NCI-H82 treated with DMSO at 0.1 percent for 48 hours (cell line): ENCODE data around the gene EFHD2.
"Not testable (repeated sequence)": the region's sequence is repeated elsewhere in the genome, so short reads cannot be mapped to it uniquely, and the experiment has no call there.

ENCODE experiments used
- DNase-seq: peaks from one replicate; lab custom pipeline; 2025; ENCODE audit not compliant: unreplicated experiment; lab: John Stamatoyannopoulos, UW

EFHD2 gene

DNA sequence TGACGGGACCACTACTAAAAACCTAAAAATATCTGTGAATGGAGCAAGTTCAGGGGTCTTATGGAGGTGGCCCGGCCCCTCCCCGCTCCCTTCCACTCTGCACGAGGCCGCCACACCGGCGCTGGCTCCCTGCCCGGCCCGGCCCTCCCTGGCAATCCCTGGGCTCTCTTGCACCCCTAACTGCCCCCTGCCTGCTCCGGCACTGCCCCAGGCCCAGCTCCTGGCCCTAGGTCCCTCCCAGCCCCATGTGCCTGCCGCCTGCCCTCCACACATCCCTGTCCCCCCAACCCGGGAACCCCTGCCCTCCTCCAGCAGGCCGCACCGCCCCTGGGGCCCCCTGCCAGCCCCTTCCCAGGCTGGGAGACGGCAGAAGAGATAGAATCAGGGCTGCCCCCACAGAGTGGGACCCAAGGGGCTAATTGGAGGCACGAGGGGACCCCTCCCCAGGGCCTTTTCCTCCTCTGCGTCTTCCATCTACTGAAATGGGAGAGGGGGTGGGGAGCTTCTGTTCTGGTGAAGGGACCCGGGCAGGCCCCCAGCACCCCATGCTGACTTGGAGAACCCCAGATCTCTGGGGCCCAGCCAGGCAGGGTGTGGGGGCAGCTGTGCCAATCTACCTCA is 19.2 kb downstream of the EFHD2 start:
- DNase-seq: no peak

DNA sequence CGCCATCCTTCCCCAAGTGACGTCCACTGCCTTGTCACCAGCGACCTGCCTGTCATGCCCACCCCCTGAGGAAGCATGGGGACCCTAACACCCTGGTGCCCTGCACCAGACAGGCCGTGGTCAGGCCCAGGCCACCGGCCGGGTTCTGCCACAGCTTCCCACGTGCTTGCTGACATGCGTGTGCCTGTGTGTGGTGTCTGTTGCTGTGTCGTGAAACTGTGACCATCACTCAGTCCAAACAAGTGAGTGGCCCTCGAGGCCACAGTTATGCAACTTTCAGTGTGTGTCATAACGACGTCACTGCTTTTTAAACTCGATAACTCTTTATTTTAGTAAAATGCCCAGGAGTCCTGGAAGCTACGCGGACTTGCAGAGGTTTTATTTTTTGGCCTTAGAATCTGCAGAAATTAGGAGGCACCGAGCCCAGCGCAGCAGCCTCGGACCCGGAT is 20.0 kb downstream of the EFHD2 start:
- no peak for DNase-seq

DNA sequence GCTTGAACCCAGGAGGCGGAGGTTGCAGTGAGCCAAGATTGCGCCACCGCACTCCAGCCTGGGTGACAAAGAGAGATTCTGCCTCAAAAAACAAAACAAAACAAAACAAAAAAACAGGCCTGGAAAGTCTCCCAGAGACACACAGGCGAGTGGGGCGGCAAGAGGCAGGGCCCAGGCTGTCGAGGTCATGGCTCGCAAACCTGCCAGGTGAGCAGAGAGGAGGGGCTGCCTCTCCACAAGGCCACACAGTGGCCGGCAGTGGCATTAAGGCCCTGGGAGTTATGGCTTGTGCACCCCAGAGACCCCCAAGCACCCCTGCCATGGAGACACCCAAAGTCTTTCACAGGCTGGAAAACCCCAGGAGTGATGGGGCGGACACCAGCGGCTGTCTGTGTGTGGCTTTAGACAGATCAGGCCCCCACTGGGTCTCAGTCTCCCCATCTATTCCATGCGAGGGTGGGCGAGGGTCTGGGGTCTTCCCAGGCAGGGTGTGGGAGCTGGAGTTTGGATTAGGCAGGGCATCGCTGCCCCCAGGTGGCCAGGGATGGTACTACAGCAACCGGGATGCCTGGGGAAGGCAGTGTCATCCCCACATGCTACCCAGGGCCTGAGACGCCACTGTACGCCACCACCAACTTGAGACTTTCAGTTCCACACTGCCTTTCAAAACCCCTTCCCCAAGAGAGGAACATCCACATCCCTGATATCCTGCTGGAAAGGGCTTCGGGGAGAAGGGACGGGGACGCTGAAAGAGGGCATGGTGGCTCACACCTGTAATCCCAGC is 21.3 kb downstream of the EFHD2 start:
- DNase-seq: peak; percentile 38

DNA sequence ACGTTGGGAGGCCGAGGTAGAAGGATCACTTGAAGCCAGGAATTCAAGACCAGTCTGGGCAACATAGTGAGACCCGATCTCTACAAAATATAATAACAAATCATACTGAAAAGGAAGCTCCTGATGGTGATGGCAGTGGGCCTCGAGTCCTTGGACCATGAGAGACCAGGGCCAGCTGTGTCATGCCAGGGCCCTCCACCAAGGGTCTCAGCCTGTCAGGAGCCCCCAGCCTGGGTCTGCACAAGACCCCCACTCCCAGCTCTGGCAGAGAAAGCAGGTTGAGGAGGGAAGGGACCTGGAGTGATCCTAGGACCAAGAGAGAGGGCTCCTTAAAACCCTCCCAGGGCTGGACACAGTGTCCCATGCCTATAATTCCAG is 21.9 kb downstream of the EFHD2 start:
- no peak for DNase-seq

DNA sequence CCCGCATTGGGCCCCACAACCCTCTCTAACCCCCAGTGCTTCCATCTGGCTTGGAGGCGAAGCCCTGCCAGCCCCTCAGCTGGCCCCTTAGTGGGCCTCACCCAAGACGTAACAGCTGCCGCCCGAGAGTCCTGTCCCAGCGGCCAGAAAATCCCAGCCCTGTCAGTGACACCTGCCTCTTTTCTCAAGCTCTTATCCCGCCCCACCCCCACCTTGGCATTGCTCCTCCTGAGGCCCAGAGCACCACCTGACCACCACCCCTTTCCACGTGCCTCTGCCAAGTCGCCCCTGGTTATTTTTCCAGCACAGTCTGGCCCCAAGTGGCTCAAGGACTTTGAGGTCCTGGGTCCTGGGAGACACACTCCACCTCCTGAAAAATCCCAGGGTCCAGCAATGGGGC is 22.6 kb downstream of the EFHD2 start:
- DNase-seq: peak; percentile 83

DNA sequence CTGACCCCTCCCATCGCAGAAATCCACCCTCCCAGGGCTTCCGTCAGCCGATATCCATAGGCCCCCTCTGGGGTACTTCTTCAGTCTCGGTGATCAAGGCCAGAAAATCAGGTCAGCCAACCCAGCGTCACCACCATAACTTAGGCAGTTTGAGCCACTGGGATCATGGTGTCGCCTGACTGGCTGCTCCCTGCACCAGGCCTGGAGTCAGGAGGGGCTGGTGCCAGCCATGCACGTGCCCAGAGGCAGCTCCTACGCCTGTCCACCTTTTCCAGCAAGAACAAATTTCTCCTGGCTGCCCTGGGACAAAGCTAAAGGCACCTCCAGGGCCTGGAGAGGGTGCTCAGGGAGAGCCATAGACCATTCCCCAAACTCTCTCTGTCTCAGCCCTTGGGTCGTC is 23.8 kb downstream of the EFHD2 start:
- no peak for DNase-seq

DNA sequence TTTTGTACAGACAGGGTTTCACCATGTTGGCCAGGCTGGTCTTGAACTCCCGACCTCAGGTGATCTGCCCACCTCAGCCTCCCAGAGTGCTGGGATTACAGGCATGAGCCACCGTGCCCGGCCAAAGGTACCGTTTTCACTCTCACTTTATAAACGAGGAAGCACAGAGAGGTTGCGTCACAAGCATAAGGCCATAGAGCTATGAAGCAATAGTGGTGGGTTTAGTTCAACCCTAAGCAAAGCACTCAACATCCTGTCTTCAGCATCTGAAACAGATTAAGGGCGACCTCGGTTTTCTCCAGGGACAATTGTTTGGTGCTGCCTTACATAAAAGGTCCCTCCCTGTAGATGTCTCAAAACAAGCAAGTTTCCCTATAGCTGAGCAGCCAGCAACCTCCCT is 25.1 kb downstream of the EFHD2 start:
- DNase-seq: not testable (repeated sequence)

DNA sequence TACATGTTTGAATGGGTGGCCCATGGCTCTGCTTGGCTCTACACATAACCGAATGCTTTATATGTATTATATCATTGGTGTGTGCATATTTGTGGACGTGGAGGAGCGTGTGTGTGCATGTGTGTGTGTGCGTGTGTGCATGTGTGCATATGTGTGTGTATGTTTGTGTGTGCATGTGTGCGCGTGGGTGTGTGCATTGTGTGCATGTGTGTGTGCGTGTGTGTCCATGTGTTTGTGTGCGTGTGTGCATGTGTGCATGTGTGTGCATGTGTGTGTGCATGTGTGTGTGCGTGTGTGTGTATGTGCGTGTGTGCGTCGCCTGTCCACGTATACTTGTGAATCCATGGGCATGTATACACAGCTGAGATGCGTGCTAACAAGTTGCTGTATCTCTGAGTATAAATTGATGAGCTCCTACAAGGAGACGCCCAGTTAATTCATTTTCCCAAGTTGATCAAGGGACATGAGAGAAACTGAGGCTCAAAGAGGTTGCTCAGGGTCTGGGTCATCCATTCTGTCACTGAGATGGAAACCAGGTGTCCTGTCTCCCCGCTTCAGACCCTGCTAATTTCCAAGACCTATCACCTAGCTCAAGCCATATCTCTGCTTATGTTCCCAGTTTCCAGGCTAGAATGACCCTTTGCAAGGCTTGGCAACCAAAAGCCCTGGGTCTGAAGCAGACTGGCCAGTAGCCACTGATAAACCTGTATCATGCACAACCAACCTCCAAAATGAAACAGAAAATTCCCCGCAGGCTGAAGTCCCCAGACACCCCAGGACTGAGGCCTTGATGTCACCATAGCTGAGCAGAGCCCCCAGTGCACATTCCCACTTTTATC is 25.8 kb downstream of the EFHD2 start:
- DNase-seq: no peak

DNA sequence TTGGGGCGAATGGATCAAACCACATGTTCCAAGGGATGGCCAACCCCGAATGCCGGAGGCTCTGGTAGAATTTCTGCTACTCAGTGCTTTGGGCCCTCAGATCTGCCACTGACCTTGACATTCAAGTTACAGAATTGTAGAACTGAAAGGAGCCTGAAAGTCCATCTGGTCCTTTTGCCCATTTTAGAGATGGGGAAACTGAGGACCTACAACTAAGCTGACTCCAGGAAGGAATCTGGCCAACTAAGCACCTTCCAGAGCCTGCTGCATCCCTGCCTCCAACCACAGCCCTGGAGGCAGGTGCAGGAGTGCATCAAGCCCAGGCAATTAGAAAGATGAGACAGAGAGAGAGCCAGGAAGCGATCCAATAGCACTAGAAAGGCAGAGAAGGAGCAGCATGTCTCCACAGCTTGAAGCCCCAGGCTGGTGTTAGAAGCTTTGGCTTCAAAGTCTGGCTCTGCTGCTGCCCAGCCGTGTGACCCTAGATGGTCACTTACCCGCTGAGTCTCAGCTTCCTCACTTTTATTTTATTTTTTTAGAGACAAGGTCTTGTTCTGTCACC is 27.3 kb downstream of the EFHD2 start:
- DNase-seq: no peak

DNA sequence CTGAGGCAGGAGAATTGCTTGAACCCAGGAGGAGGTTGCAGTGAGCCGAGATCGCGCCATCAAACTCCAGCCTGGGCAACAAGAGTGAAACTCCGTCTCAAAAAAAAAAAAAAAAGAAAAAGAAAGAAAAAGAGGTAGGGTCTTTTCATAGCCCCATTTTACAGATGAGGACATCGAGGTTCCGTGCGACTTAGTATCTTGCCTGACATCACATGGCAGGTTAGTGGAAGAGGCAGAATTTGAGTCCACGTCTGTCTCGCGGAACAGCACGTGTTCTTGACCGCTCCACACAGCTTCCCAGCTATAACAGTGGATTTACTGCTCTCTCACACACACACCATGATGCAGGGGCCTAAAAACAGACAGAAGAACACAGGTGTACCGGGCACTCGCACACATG is 29.6 kb downstream of the EFHD2 start:
- DNase-seq: no peak

DNA sequence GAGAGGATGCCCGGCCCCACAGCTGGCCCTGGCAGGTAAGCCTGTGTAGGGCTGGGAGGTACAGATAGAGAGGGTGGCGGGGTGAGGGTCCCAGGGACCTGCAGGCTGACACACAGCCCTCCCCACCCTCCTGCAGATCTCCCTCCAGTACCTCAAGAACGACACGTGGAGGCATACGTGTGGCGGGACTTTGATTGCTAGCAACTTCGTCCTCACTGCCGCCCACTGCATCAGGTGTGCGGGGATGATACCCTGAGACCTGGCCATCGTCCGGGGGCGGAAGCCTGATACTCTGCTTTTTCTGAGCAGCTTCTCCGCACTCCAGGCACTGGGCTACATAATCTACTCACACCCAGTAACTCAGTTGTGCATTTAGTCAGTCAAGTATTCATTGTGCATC is 30.7 kb downstream of the EFHD2 start:
- DNase-seq: no peak

DNA sequence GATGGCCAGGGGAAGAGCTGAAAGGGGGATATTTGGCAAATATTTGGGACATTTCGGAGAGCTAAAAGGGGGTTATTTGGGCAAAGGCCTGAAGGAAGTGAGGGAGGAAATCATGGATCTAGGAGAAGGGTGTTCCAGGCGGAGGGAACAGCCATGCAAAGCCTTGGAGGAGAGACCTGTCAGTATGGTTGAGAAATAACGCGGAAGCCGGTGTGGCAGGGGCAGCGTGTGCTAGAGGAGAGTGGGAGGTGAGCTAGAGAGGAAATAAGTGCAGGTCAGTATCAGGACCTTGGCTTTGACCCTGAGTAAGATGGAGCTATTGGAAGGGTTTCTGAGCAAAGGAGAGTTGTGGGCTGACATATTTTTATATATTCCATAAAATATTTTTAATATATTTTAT is 31.6 kb downstream of the EFHD2 start:
- DNase-seq: no peak

DNA sequence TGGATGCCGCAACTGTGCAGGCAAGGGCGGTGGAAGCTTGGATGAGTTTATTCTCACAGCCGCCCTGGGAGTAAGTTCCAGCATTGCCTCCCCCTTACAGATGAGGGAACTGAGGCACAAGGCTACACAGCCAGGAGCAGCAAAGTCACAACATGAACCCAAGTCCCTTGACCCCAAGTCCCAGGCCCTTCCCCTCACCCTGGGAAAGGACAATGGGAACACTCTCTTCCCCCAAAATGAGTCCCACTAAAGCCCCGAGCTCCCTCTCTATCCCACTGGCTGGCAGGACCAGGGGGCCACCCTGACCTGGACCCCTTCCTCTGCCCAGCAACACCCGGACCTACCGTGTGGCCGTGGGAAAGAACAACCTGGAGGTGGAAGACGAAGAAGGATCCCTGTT is 32.4 kb downstream of the EFHD2 start:
- no peak for DNase-seq

DNA sequence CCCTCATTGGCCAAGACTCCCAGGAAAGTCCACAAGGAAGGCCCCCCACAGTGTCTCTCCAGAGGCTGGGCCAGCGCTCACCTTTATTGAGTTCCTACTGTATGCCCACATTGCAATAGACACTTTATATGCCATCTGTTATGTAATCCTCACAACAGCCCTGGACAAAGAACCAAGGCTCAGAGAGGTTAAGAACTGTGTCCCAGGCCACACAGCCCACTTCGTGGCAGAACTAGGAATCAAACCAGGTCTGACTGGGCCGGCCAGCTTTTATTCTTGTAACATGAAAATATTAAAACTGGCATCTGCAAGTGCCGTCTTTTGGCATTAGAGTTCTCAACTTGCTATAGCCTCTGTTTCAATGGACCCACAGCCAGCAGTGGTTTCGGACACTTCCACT is 33.1 kb downstream of the EFHD2 start:
- no peak for DNase-seq

DNA sequence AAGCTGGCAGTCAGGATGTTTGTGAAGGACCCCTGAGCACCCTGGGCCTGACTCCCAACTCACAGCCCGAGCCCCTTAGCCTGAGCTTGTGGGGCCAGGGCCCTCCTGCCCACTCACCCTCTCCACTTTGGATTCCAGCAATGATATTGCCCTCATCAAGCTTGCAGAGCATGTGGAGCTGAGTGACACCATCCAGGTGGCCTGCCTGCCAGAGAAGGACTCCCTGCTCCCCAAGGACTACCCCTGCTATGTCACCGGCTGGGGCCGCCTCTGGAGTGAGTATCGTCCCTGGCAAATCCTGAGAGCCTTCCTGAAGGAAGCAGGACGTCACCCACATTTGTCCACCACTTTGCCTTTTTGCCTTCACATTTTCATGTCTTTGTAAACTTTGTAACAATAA is 33.6 kb downstream of the EFHD2 start:
- DNase-seq: no peak

DNA sequence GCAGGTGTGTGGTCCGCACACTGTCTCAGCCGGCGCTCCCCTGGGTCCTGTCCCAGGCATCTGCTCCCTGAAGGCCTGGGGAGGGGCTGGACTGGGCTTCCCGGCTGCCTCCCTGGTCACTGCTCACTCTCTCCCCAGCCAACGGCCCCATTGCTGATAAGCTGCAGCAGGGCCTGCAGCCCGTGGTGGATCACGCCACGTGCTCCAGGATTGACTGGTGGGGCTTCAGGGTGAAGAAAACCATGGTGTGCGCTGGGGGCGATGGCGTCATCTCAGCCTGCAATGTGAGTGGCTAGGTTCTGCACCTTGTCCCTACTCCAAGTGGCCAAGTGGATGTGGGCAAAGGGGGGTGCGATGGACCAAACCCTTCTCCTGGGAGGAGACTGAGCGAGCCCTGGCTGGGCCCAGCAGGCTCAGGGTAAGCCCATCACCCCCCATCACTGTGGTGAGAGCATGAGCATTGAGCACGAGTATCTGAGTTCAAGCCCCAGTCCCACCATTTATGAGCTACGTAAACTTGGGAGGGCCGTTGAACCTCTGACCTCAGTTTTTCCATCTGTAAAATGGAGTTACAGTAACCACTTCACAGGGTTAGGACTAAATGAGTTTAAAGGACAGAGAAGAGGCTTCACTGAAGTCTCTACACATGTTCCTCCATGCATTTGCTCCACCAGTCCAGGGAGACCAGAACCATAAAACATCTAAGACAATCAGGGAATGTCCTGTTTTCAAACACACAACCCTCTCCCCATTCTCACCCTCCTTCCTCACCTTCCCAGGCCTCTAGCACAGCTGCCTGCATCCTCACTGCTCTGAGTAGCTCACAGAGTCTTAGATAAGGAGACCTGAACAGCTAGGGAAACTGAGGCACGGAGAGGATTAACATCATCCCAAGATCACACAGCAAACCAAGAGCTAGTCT is 35.0 kb downstream of the EFHD2 start:
- DNase-seq: no peak

DNA sequence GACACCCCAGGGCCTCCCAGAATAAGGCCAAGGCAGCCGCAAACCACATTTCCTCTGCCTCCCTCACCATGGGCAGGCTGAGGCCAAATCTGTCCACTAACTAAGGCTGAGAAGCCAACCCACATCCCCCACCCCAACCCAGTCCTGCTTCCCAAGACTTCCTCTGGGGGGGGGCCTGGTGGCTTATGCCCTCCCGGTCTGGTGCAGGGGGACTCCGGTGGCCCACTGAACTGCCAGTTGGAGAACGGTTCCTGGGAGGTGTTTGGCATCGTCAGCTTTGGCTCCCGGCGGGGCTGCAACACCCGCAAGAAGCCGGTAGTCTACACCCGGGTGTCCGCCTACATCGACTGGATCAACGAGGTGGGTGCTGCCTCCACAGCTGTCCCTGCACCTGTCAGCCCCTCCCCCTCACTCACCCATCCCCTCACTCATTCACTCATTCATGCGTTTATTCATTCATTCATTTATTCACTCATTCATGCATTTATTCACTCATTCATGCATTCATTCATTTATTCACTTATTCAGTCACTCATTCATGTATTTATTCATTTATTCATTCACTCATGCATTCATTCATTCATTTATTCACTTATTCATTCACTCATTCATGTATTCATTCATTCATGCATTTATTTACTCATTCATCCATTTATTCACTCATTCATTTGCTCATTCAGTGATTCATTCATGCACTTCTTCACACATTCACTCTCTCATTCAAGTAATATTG is 35.9 kb downstream of the EFHD2 start:
- DNase-seq: no peak

DNA sequence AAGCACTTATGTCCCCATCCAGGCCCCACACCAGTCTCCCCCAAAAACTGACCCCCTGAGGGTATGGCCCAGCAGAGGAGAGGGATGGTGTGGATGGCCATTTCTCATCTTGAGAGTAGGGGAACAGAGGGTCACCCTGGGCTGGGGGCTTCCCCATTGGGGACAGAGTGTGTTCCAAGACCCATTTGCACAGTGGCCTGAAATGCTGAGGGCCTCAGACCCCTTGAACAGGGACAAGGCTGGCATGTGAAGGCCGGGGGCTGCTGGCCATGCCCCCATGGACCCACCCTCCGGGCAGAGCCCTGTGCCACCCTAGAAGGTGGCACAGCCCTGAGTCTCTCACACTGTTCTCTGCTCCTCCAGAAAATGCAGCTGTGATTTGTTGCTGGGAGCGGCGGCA is 36.5 kb downstream of the EFHD2 start:
- no peak for DNase-seq

DNA sequence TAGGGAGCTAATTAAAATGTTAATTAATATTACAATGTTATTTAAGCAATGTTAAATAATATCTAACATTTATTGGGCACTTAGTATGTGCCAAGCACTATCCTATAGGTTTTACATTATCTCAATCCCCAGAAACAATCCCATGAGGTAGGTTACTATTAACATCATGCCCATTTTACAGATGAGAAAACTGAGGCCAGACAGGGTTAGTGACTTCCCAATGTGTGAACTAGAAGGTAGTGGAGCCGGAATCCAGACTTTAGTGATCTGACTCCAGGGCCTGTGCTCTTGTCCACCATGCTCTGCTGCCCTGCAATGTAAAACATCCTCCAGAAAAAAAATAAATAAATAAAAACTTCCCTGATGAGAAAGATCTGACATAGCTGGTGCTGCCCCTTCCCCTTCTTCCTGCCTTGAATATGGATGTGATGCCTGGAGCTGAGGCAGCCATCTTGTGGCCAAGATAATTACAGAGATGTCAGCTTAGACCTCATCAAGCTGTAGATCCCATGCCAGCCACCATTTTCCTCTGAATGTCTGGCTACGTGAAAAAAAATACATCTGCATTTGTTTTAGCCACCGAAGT is 39.3 kb downstream of the EFHD2 start:
- no peak for DNase-seq

DNA sequence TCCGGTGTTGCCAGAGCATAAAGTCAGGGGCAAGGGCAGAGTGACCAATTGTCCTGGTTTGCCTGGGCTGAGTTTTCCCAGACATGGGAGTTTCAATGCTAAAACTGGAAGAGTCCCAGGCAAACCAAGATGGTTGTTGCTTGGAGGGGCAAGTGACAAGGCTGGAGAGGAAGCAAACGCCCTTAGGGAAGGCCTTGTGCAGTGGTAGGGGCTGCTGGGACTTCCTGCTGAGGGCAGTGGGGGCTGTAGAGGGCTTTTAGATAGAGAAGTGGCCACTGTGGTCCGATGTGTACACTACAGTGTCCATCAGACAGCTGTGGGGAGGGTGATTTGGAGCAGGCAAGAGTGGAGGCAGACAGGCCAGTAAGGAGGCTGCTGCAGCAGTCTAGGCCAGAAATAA is 39.9 kb downstream of the EFHD2 start:
- DNase-seq: no peak
